VCaP (cell line): ENCODE measurements around the gene EIF4B.
A peak's percentile ranks its signal among the peaks of the same experiment; 100 is the strongest.

Experiments used
- H3K27ac ChIP-seq: fragments of 450-650 bp; 2 replicates; pipeline ENCODE4 v1.5.1; 2017
- CTCF ChIP-seq: fragments of 450-650 bp; conservative IDR thresholded peaks from 2 replicates; pipeline ENCODE4 v1.5.1; 2017; ENCODE audit warnings: mild to moderate bottlenecking, moderate library complexity

Gene EIF4B

GRCh38 chr12:53004178-53004577 lies 2.1 kb upstream of the EIF4B start:
- peak overlapping the region; percentile 100; the same call in 1 of the 2 replicates for H3K27ac ChIP-seq
- TF ChIP-seq CTCF = no peak

- no peak for TF ChIP-seq CTCF
- H3K27ac ChIP-seq = peak overlapping the region; percentile 100
These were observed 1.7 kb upstream of the EIF4B start for GRCh38 chr12:53004582-53004981.

- peak overlapping the region; percentile 100 for H3K27ac ChIP-seq
- no peak for TF ChIP-seq CTCF
These were observed 856 bp upstream of the EIF4B start for GRCh38 chr12:53005215-53005985.

GRCh38 chr12:53006810-53007309 lies 604 bp downstream of the EIF4B start:
- peak overlapping the region; percentile 100 for H3K27ac ChIP-seq
- no peak for TF ChIP-seq CTCF

GRCh38 chr12:53007343-53007742 lies 1.1 kb downstream of the EIF4B start:
- peak overlapping the region; percentile 100 for H3K27ac ChIP-seq
- TF ChIP-seq CTCF = no peak

GRCh38 chr12:53008760-53009159 lies 2.5 kb downstream of the EIF4B start:
- peak overlapping the region; percentile 100 for H3K27ac ChIP-seq

- peak overlapping the region; percentile 33 for H3K27ac ChIP-seq
- no peak for TF ChIP-seq CTCF
These were observed 4.7 kb downstream of the EIF4B start for GRCh38 chr12:53010955-53011354.

GRCh38 chr12:53011889-53012288 lies 5.6 kb downstream of the EIF4B start:
- no peak for TF ChIP-seq CTCF
- H3K27ac ChIP-seq = peak overlapping the region; percentile 33
